ENCODE results near the gene NHLH2. TPM values are rescaled to one million over a fixed set of nuclear protein-coding genes. Genes with fewer than 3 reads are reported as not detected.

The NHLH2 gene
- total and polyA plus RNA-seq, 4 donors, result 2.8 to 11.7 (median 8.3) TPM

DNA sequence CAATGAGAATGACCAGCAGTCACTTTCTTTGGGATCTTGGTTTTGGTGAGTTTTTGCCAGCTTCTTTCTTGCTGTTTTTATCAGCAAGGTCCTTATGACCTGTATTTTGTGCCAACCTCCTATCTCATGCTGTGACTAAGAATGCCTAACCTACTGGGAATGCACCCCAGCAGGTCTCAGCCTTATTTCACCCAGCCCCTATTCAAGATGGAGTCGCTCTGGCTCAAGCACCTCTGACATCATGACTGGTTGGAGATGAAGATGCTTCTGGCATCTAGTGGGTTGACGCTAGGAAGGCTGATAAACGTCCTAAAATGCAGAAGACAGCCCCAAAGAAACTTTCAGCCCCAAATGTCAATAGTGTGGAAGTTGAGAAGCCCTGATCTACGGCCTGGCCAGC, 33.6 kb upstream of the NHLH2 start:
- DNase-seq (ENCODE audit: low read depth in 4 of 6, low spot score in 6 of 6), result no peak
- Histone ChIP-seq H3K36me3 (ENCODE audit: control insufficient read depth, insufficient read depth, low read length) (no peaks in the 10 kb centered on the region), H3K4me3 (ENCODE audit: low read depth, low read length) (no peak overlapping the region), H3K4me1 (ENCODE audit: control insufficient read depth, insufficient read depth, low read length) (no peaks in the 10 kb centered on the region), H3K27ac (ENCODE audit: low read depth, low read length) (no peak overlapping the region), H3K9me3 (ENCODE audit: control insufficient read depth, insufficient read depth, low read length) (no peaks in the 10 kb centered on the region), H3K27me3 (ENCODE audit: control insufficient read depth, insufficient read depth, low read length) (peaks cover 4% of the 10 kb centered on the region)
- WGBS (ENCODE audit: insufficient coverage), result 93% methylated on average over 3 of the region's 4 CpGs

DNA sequence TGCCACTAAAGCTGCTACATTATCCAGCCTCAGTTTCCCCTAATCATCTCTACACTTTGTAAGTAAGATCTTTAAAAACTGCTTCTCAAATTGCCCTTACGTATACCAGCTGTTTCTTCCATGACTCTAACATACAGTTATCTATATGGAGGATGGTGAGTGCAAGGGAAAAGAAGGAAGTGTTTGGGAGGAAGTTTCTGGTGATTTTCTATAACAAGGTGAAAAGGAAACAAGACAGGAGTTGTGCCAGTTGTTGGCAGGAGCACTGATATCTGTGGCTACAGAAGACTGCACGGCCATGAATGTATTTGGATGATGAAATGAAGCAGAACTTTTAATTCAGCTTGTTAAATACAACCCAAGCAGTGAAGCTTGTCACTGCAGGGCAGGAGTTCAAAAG, 32.3 kb upstream of the NHLH2 start:
- Histone ChIP-seq H3K27ac (ENCODE audit: low read depth, low read length) (no peak overlapping the region), H3K9me3 (ENCODE audit: control insufficient read depth, insufficient read depth, low read length) (no peaks in the 10 kb centered on the region), H3K4me3 (ENCODE audit: low read depth, low read length) (no peak overlapping the region), H3K36me3 (ENCODE audit: control insufficient read depth, insufficient read depth, low read length) (no peaks in the 10 kb centered on the region), H3K4me1 (ENCODE audit: control insufficient read depth, insufficient read depth, low read length) (no peaks in the 10 kb centered on the region), H3K27me3 (ENCODE audit: control insufficient read depth, insufficient read depth, low read length) (peaks cover 4% of the 10 kb centered on the region)
- WGBS (ENCODE audit: insufficient coverage), result no CpG with 5 or more reads among the region's 2 CpGs
- no peak for DNase-seq (ENCODE audit: low read depth in 4 of 6, low spot score in 6 of 6)

DNA sequence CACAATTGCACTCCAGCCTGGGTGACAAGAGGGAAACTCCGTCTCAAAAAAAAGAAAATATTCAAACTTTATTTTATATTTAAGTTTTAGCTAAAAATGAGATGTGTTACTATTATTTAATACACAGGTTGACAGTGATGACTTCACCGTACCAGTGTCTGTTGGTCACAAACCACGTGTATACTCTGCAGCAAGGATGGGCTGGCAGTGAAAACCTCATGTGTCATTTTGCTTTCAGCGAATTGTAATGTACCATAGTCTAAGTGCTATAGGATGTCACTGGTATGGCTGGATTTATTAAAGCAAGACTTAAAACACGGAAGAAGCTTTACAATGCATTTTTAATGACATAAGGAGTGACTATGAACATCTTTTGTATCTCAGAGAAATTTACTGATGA, 28.1 kb upstream of the NHLH2 start:
- 80% methylated on average over 1 of the region's 5 CpGs for WGBS (ENCODE audit: insufficient coverage)
- no peak overlapping the region for H3K27ac ChIP-seq (ENCODE audit: low read depth, low read length)
- H3K4me3 ChIP-seq (ENCODE audit: low read depth, low read length), result no peak overlapping the region
- H3K9me3 ChIP-seq (ENCODE audit: control insufficient read depth, insufficient read depth, low read length), result no peaks in the 10 kb centered on the region
- no peaks in the 10 kb centered on the region for H3K4me1 ChIP-seq (ENCODE audit: control insufficient read depth, insufficient read depth, low read length)
- no peak for DNase-seq (ENCODE audit: low read depth in 4 of 6, low spot score in 6 of 6)
- no peaks in the 10 kb centered on the region for H3K36me3 ChIP-seq (ENCODE audit: control insufficient read depth, insufficient read depth, low read length)
- H3K27me3 ChIP-seq (ENCODE audit: control insufficient read depth, insufficient read depth, low read length), result peaks cover 4% of the 10 kb centered on the region

DNA sequence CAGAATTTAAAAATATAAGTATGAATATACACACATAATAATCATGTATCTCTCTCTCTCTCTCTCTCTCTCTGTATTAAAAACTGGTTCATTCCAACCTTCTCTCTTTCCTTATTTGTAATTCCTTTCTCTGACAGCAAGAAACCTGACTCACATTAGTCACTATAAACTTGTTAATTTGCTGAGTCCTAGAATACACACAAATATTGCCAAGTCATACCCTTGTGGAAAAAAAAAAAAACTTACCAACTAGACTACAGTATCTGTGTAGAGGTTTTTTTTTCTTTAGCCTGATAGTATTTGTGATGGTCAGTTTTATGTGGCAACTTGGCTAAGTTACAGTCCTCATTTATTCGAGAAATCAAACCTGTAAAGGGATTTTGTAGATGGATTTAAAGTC, 26.3 kb upstream of the NHLH2 start:
- no peak overlapping the region for H3K27ac ChIP-seq (ENCODE audit: low read depth, low read length)
- peaks cover 4% of the 10 kb centered on the region for H3K27me3 ChIP-seq (ENCODE audit: control insufficient read depth, insufficient read depth, low read length)
- no peak overlapping the region for H3K4me3 ChIP-seq (ENCODE audit: low read depth, low read length)
- no CpG with 5 or more reads among the region's 1 CpG for WGBS (ENCODE audit: insufficient coverage)
- no peaks in the 10 kb centered on the region for H3K9me3 ChIP-seq (ENCODE audit: control insufficient read depth, insufficient read depth, low read length)
- DNase-seq (ENCODE audit: low read depth in 4 of 6, low spot score in 6 of 6), result no peak
- H3K4me1 ChIP-seq (ENCODE audit: control insufficient read depth, insufficient read depth, low read length), result no peaks in the 10 kb centered on the region
- no peaks in the 10 kb centered on the region for H3K36me3 ChIP-seq (ENCODE audit: control insufficient read depth, insufficient read depth, low read length)

DNA sequence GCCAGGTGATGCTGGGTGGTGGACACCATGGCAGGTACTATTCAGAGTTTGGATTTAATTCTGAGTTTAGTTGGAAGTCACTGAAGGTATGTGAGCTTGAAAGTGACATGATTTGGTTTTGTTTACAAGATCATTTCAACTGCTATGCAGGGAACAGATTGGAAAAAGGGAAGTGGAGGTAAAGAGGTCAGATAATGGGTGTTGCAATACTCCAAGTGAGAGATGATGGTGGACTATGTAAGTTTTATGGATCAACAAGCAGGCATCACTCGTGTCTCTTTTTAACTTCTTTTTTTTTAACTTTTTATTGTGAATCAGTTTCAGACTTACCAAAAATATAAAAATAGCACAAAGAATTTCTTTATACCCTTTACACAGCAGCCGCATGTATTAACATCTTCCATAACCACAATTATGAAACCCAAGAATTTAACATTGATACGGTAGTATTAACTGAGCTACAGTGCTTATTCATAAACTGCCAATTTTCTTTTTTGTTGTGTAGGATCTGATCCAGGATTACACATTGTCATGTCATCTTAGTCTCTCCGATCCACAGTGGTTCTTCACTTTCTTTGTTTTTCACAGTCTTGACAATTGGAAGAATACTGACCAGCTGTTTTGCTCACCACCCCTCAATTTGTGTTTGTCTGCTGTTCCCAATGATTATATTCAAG, 24.9 kb upstream of the NHLH2 start:
- Histone ChIP-seq H3K4me1 (ENCODE audit: control insufficient read depth, insufficient read depth, low read length) (no peaks in the 10 kb centered on the region), H3K4me3 (ENCODE audit: low read depth, low read length) (no peak overlapping the region), H3K36me3 (ENCODE audit: control insufficient read depth, insufficient read depth, low read length) (no peaks in the 10 kb centered on the region), H3K9me3 (ENCODE audit: control insufficient read depth, insufficient read depth, low read length) (no peaks in the 10 kb centered on the region), H3K27me3 (ENCODE audit: control insufficient read depth, insufficient read depth, low read length) (no peaks in the 10 kb centered on the region), H3K27ac (ENCODE audit: low read depth, low read length) (no peak overlapping the region)
- no CpG with 5 or more reads among the region's 4 CpGs for WGBS (ENCODE audit: insufficient coverage)
- DNase-seq (ENCODE audit: low read depth in 4 of 6, low spot score in 6 of 6), result no peak

- WGBS (ENCODE audit: insufficient coverage), result 86% methylated on average over 7 of the region's 7 CpGs
- Histone ChIP-seq H3K27me3 (ENCODE audit: control insufficient read depth, insufficient read depth, low read length) (no peaks in the 10 kb centered on the region), H3K27ac (ENCODE audit: low read depth, low read length) (no peak overlapping the region), H3K9me3 (ENCODE audit: control insufficient read depth, insufficient read depth, low read length) (no peaks in the 10 kb centered on the region), H3K36me3 (ENCODE audit: control insufficient read depth, insufficient read depth, low read length) (no peaks in the 10 kb centered on the region), H3K4me1 (ENCODE audit: control insufficient read depth, insufficient read depth, low read length) (no peaks in the 10 kb centered on the region), H3K4me3 (ENCODE audit: low read depth, low read length) (no peak overlapping the region)
- no peak for DNase-seq (ENCODE audit: low read depth in 4 of 6, low spot score in 6 of 6)
Measured at GRCh38 chr1:115862403-115862802, 21.5 kb upstream of the NHLH2 start.

DNA sequence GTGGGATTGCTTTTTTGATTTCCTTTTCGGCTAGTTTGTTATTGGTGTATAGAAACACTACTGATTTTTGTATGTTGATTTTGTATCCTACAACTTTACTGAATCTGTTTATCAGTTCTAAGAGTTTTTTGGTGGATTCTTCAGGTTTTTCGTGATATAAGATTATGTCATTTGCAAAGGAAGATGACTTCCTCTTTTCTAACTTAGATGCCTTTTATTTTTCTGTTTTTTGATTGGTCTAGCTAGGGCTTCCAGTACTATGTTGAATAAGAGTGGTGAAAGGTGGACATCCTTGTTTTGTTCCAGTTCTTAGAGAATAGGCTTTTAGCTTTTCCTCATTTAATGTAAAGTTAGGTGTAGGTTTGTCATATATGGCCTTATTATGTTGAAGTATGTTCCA, 13.1 kb upstream of the NHLH2 start:
- Histone ChIP-seq H3K27me3 (ENCODE audit: control insufficient read depth, insufficient read depth, low read length) (no peaks in the 10 kb centered on the region), H3K36me3 (ENCODE audit: control insufficient read depth, insufficient read depth, low read length) (no peaks in the 10 kb centered on the region), H3K4me3 (ENCODE audit: low read depth, low read length) (no peak overlapping the region), H3K27ac (ENCODE audit: low read depth, low read length) (no peak overlapping the region), H3K4me1 (ENCODE audit: control insufficient read depth, insufficient read depth, low read length) (no peaks in the 10 kb centered on the region), H3K9me3 (ENCODE audit: control insufficient read depth, insufficient read depth, low read length) (peaks cover 1% of the 10 kb centered on the region)
- no CpG with 5 or more reads among the region's 2 CpGs for WGBS (ENCODE audit: insufficient coverage)
- DNase-seq (ENCODE audit: low read depth in 4 of 6, low spot score in 6 of 6), result no peak

DNA sequence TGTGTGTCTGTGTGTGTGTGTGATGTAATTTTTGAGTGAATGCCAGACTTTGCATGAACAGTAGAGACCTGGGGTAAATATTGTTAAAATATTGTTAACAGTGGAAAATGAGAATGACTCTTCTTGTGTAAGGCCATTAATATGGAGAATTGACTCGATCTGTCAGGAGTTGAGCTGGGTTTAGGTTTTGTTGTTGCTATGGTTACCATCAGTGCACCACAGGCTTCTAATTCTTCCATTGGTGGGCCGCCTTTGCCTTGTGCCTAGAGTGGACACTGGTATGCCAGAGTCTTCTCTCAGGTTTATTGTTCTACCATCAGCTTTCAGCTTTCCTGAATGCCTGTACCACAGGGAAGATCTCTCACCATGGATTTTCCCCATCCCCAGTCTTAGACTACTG, 10.0 kb upstream of the NHLH2 start:
- no peak for DNase-seq (ENCODE audit: low read depth in 4 of 6, low spot score in 6 of 6)
- Histone ChIP-seq H3K4me3 (ENCODE audit: low read depth, low read length) (no peak overlapping the region), H3K9me3 (ENCODE audit: control insufficient read depth, insufficient read depth, low read length) (peaks cover 1% of the 10 kb centered on the region), H3K27me3 (ENCODE audit: control insufficient read depth, insufficient read depth, low read length) (no peaks in the 10 kb centered on the region), H3K27ac (ENCODE audit: low read depth, low read length) (no peak overlapping the region), H3K36me3 (ENCODE audit: control insufficient read depth, insufficient read depth, low read length) (no peaks in the 10 kb centered on the region), H3K4me1 (ENCODE audit: control insufficient read depth, insufficient read depth, low read length) (no peaks in the 10 kb centered on the region)
- 67% methylated on average over 2 of the region's 2 CpGs for WGBS (ENCODE audit: insufficient coverage)

GRCh38 chr1:115847787-115848186, 6.9 kb upstream of the NHLH2 start:
- Histone ChIP-seq H3K9me3 (ENCODE audit: control insufficient read depth, insufficient read depth, low read length) (no peaks in the 10 kb centered on the region), H3K4me3 (ENCODE audit: low read depth, low read length) (no peak overlapping the region), H3K27me3 (ENCODE audit: control insufficient read depth, insufficient read depth, low read length) (peaks cover 5% of the 10 kb centered on the region), H3K4me1 (ENCODE audit: control insufficient read depth, insufficient read depth, low read length) (no peaks in the 10 kb centered on the region), H3K27ac (ENCODE audit: low read depth, low read length) (no peak overlapping the region), H3K36me3 (ENCODE audit: control insufficient read depth, insufficient read depth, low read length) (no peaks in the 10 kb centered on the region)
- WGBS (ENCODE audit: insufficient coverage), result no CpG with 5 or more reads among the region's 1 CpG
- no peak for DNase-seq (ENCODE audit: low read depth in 4 of 6, low spot score in 6 of 6)

- peaks cover 17% of the 10 kb centered on the region for H3K4me1 ChIP-seq (ENCODE audit: control insufficient read depth, insufficient read depth, low read length)
- H3K9me3 ChIP-seq (ENCODE audit: control insufficient read depth, insufficient read depth, low read length), result no peaks in the 10 kb centered on the region
- peaks cover 45% of the 10 kb centered on the region for H3K27me3 ChIP-seq (ENCODE audit: control insufficient read depth, insufficient read depth, low read length)
- DNase-seq (ENCODE audit: low read depth in 4 of 6, low spot score in 6 of 6), result peak in 1 of 6 donors; percentile 60
- no peak overlapping the region for H3K4me3 ChIP-seq (ENCODE audit: low read depth, low read length)
- H3K36me3 ChIP-seq (ENCODE audit: control insufficient read depth, insufficient read depth, low read length), result no peaks in the 10 kb centered on the region
- no peak overlapping the region for H3K27ac ChIP-seq (ENCODE audit: low read depth, low read length)
- WGBS (ENCODE audit: insufficient coverage), result no CpG with 5 or more reads among the region's 1 CpG
Measured at GRCh38 chr1:115842948-115843347, 2.0 kb upstream of the NHLH2 start.
